Iris pigment epithelial cell (primary cell): ENCODE data around the gene BCL6B.
A peak's percentile ranks its signal among the peaks of the same experiment; 100 is the strongest.
"Not testable (repeated sequence)": the region's sequence is repeated elsewhere in the genome, so short reads cannot be mapped to it uniquely, and the experiment has no call there.

ENCODE experiments used
- DNase-seq: peaks from one replicate; pipeline ENCODE4 v3.0.0-alpha.2; 2011; ENCODE audit warnings: low read depth

BCL6B gene

GRCh38 chr17:7029096-7029495 is 6.2 kb downstream of the BCL6B start:
- DNase-seq: no peak

DNA sequence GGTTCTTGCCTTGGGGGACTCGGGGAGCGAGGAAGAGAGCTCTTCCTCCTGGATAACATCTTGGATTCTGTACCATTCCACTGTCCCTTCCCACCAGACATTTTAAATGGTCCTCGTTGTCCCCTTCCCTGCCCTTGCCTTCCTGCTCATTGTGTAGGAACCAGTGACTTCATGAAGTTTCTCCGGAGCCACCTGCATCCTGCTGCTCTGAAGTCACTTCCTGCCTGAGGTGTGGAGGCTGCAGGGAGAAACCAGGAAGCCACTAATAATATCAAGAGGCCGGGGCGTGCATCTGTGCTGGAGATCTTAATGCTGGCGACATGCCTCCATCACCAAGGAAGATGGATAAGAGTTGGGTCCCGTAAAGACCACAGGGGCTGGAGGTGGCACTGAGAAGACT is 6.8 kb downstream of the BCL6B start:
- no peak for DNase-seq

DNA sequence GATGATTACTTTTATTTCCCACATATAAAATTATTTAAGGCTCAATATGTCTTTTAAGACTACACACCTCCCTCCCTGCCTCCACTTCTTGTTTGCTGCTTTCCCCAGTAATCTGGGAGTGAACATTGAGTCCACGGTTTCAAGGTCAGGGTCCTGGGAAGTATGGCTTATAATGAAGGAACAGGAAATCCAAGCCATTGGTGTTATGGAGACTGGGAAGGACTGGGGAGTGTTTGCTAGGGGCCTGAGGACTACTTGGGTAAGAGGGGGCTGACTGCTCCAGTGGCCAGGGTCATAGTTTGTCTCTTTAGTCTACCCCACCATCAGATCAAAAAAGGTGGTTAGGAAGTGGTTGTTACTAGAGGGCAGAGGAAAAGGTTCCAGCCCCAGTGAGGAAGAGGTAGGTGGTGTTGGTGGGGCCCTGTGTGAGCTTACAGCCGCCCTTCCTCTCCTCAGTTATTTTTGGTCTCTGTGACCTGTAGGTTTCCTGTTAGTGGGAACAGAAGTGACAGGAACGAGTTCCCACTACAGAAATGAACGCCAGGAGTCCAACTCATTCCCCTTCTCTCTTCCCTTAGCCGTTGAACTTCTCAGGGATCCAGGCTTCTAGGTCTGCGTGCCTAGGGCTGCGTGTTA is 12.2 kb downstream of the BCL6B start:
- no peak for DNase-seq

DNA sequence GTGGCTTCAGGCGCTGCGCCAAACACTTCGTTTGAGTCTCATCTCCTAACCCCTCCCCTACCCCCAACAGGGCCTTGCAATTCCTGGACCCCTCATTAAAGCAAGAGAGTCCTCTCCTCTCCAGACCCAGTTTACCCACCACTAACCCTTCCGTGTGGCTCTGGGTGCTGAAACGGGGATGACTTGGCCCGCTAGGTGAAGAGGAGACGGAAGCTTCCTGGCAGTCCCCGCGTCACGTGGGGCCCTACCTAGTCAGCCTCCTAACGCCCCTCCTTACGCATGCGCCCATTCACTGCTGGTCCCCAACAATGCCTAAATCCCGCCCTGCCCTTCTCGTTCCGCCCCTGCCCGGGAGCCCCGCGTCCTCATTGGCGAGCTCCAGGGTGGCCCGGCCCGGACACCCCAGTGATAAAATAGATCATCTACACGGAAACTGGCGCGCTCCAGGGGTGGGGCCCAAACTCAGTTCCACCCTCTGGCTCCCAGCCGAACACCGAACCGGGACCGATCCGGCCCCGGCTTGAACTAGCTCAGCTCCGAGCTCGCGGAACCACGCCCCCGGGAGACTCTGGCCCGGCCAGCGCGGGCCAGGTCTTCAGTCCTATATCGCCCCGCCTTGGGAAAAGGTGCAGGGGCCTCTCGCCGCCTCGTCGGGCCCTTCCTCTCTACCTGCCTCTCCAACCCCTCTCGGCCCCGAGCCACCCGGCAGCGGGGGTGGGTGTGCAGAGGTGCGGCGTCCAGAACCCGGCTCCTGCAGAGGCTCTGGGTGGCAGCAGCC is 12.9 kb downstream of the BCL6B start, which contains the start of gene SLC16A13:
TSS of gene SLC16A13 (plus strand) at position 425 of the 778 bp plus-strand sequence. CDS start 368 bp downstream, outside the sequence.
- DNase-seq: peak; percentile 97

- no peak for DNase-seq
Observed at GRCh38 chr17:7038025-7038862, 15.4 kb downstream of the BCL6B start.

GRCh38 chr17:7039832-7040231 is 17.0 kb downstream of the BCL6B start:
- no peak for DNase-seq

- DNase-seq: no peak
Observed at GRCh38 chr17:7041607-7042500, 19.0 kb downstream of the BCL6B start.

DNA sequence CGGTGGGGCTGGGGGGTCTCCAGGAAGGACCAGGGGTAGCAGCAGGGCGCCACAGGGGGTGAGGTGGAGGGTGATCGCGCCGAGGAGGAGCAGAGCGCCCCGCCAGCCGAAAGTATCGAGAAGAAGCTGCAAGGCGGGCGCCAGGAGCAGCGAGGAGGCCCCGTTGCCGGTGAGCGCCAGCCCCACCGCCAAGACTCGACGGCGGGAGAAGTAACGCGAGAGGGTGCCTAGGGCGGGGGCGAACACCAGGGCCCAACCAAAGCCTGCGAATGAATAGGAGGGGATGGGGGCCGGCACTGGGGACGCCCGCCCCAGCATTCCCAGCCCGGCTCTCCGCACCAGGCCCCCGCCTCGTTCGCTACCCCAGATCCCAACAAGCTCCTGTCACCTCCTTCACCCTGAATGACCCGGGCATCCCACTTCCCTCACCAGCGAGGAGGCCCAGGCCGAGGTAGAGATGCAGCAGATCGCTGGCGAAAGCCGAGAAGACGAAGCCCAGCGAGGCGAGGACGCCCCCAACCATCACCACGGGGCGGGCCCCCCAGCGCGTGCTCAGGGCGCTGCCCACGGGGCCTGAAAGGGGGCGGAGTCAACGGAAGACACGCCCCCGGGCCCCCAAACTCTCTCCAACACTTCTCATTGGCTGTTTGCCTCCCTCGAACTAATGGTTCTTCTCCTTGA is 19.8 kb downstream of the BCL6B start:
- no peak for DNase-seq

DNA sequence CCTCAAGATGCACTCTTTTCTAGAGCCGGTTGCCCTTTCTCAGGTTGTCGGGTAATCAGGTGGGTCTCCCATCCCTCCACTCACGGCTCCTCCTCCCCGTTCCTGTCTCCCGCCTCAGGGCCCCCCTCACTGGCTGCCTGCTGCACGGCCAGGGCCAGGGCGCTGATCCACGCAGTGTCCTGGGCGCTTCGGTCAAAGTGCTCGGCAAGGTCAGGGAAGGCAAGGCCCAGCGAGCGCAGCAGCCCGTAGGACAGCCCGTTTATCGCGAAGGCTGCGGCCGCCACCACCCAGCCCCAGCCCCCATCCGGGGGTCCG is 20.3 kb downstream of the BCL6B start:
- no peak for DNase-seq

- no peak for DNase-seq
Observed at GRCh38 chr17:7043497-7044198, 20.8 kb downstream of the BCL6B start, which contains the start of gene SLC16A11. SLC16A11 (minus strand) TSS chr17:7044092; CDS start chr17:7043513, 579 bp downstream.

GRCh38 chr17:7045492-7046126 is 22.8 kb downstream of the BCL6B start:
- DNase-seq: peak; percentile 86

DNA sequence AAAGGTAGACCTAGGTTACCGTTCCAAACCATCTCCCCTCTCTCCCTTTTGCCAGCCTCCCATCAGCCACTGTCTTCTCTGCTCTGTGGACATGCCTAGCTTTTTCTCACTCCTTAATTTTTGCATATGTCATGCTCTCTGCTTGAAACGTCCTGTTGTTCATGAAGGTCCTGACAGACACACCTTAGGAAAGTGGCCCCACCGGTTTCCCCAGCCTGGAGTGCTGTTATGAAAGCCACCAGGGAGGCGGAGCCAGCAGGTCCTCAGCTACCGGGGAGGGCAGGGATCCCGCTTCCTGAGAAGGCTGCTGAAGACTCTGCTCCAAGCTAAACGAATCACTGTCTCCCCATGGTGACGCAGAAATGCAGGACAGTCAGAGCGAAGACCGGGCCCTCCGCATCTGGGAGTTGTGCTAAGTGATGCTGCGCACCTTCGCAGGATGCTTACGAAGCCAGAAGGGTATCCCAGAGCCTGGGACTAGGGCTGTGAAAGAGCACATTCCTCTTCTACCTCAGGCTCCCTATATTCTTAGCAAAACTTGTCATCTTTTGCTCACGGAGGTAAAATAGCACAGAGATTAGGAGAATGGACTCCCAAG is 23.4 kb downstream of the BCL6B start:
- no peak for DNase-seq

- DNase-seq: not testable (repeated sequence)
Observed at GRCh38 chr17:7046725-7047397, 24.0 kb downstream of the BCL6B start.

DNA sequence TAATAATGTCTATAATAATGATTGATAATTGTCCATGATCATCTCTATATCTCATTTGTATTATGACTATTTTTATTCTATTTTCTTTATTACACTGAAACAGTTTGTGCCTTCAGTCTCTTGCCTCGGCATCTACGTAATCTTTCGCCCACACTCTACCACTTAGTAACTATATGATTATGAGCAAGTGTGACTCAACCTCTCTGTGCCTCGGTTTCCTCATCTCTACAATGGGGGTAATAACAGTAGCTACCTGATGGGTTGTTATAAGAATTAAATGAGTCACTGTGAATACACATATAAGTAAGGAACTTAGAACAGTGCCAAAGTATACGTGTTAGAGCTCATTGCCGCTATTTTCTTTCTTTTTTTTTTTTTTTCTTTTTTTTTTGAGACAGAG is 24.7 kb downstream of the BCL6B start:
- no peak for DNase-seq

- no peak for DNase-seq
Observed at GRCh38 chr17:7048968-7049367, 26.1 kb downstream of the BCL6B start.

DNA sequence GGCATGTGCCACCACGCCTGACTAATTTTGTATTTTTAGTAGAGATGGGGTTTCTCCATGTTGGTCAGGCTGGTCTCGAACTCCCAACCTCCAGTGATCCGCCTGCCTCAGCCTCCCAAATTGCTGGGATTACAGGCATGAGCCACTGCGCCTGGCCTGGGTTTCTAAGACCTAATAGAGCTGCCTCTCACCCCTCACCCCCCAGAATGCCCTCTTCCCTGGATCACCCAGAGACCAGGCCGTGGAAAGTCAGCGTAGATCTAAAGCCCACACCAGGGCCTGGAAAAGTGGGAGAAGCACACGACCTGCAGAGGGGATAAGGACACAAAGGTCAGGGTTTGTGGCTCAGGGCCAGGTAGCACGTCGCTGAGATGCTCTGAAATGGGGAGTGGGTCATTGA is 27.7 kb downstream of the BCL6B start:
- not testable (repeated sequence) for DNase-seq

DNA sequence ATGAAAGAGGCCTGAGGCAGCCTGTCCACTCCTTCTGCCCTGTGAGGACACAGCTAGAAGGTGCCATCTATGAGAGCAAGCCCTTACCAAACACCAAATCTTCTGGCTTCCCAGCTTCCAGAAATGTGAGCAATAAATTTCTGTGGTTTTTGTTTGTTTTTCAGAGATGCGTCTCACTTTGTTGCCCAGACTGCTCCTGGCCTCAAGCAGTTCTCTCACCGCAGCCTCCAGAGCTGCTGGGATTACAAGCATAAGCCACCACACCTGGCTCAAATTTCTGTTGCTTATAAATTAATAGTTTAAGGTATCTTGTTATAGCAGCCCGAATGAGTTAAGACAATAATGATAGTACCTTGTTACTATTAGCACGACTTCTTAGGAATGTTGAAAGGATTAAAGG is 33.5 kb downstream of the BCL6B start:
- DNase-seq: peak; percentile 65

DNA sequence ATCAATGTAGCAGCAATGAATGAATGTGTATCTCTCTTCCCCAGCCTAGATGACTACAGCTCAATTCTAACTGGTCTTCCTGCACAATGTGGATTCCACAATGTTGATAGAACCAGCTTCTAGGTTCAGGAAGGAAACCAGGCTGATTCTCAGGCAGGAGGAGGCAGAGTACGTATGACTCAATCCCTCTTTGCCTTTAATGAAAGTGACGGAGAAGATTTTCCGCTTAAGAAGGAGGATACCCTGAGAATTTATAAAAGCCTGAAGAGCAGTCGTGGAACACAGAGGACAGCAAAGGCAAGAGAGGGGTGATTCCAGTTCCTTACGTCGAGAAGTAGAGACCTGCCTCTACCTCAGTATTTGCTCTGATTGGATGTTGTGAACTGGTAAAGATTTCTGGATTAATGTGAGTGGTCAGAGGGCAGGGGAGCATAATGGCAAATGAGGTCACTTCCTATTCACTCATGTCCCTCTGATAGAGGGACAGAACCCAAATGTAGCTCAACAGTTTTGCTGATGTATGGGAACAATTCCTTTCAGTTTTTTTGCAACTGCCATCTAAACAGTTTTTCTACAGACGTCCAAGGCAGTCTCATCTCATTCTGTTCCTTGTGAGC is 36.1 kb downstream of the BCL6B start:
- peak; percentile 71 for DNase-seq
